ENCODE measurements around the gene LSM14B.

DNA sequence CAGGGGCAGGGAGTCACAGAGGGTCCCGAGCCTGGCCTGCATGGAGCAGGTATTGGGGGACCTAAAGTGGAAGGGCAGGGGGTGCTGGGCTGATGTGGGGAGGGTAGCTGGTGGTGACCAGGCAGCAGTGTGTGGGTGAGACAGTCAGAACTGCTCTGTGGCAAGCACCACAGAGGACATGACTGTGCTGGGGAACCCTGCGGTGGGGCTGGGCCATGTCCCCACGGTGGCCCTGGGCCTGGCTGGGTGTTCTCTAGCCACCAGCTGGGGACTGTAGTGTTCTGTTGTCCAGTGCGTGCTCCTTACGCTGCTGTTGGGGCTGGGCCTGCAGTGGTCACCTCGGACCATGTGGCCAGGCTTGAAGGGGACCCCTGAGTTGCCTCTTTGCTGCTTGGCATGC lies 24.9 kb downstream of the LSM14B start:
- TF ChIP-seq EZH2 (IDR thresholded peaks at IDR 0.05) = no peak
- no peak for TF ChIP-seq POLR2AphosphoS5 (IDR thresholded peaks at IDR 0.05; ENCODE audit: borderline replicate concordance, low read depth, low read length)
- no peak for TF ChIP-seq FOXP2 (optimal IDR thresholded peaks at IDR 0.05; ENCODE audit: control extremely low read depth, extremely low read length, insufficient read depth)

All from SK-N-MC (cell line).